Stimulated activated CD8-positive, alpha-beta memory T cell treated with anti-CD3 and anti-CD28 coated beads, Interleukin-7, amount 100 ng/mL, for 24 hours (primary cell): ENCODE results near the gene SLC22A5.

Source experiments
- DNase-seq: peaks from one replicate; pipeline ENCODE4 v3.0.0-alpha.2; 2020; ENCODE audit warnings: low read depth

The SLC22A5 gene

DNA sequence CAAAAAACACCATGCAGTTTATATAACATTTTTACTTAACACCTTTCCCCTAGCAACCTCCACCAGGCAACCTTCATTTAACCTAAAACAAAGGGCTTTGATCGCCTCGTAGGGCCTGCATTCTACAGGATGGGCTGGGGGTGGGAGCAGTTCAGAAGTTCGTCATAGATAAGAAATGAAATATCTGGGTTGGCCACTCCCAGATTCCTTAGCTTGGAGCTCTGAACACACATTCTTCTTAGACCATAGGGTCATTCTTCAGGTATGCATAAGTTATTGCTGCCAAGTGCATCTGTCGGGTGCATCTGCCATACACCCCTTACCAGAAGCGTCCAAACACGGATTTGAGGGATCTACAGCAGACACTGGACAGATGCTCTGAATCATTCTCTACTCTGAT, 4.3 kb upstream of the SLC22A5 start:
- no peak for DNase-seq

DNA sequence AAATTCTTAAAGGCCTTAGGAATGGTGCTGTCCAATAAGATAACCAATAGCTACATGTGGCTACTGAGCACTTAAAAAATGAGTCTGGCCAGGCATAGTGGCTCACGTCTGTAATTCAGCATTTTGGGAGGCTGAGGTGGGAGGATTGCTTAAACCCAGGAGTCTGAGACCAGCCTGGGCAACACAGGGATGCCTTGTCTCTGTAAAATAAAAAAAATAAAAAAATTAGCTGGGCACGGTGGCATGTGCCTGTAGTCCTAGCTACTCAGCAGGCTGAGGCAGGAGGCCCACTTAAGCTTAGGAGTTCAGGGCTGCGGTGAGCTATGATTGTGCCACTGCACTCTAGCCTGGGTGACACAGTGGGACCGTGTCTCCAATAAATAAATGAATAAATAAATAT, 1.3 kb upstream of the SLC22A5 start:
- no peak for DNase-seq

DNA sequence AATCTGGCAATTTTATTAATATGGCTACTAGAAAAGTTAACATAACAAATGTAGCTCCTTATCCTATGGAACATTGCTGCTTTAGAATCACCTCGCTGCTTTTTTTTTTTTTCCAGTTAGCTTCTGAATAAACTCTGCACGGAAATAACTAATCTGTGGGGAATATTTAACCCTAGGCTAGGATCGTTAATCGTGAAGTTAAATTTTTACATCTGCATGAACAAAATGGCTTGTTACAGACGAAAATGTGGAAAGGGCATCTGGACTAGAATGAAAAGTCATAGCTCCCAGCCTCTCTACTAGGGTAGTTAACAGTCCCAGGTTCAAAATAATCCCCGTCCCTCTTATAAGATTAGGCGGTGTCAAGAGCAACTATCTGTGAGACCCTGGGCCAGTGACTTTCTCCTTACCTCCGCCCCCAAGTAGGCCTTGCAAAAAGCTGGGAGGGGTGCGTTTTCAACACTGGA, 470 bp upstream of the SLC22A5 start:
- no peak for DNase-seq

DNA sequence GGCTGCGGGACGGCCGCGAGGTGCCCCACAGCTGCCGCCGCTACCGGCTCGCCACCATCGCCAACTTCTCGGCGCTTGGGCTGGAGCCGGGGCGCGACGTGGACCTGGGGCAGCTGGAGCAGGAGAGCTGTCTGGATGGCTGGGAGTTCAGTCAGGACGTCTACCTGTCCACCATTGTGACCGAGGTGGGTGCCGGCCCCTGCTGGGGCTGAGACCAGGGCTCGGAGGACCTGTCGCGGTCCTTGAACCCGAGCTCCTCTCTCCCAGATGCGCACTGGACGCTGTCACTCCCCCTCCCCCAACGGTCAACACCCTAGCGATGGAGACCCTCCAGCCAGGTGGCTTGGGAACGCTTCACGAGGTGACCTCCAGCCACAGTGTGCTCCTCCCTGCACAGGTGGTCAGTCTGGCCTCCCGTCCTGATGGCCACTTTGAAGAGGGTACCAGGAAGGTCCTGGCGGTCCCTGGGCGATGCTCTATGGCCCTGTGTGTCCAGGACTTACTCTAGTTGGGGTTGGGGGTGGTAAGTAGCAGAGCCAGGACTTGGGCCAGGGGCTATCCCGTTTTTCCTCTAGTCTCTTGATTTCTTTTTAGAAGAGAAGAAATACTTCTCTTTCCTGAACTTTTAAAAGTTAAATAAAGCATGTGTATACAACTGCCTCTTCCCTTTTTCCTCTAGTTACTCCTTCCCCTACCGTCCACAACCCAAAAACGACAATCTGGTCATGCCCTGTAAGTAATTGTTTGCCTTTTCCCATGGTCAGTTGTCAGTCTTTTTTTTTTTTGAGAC, 866 bp downstream of the SLC22A5 start:
- no peak for DNase-seq

DNA sequence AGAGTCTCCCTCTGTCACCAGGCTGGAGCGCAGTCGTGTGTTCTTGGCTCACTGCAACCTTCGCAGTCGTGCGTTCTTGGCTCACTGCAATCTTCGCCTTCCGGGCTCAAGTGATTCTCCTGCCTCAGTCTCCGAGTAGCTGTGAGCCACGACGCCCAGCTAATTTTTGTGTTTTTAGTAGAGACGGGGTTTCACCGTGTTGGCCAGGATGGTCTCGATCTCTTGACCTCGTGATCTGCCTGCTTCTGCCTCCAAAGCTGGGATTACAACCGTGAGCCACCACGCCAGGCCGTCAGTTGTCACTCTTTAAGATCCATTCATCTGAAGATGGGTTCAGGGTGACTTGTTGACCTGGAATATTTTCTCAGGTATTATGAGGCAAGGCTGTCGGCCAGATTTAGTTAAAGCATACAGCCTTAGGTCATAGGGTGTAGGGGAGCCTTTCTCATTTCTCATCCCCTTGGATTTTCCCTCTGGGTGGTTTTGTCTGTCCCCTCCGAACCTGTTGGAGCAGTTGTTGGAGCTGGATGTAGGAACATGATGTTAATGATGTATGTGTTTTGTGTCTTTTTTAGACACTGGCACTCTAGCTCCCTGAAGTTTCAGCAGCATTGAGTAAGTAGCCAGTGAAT, 1.6 kb downstream of the SLC22A5 start:
- DNase-seq: no peak

DNA sequence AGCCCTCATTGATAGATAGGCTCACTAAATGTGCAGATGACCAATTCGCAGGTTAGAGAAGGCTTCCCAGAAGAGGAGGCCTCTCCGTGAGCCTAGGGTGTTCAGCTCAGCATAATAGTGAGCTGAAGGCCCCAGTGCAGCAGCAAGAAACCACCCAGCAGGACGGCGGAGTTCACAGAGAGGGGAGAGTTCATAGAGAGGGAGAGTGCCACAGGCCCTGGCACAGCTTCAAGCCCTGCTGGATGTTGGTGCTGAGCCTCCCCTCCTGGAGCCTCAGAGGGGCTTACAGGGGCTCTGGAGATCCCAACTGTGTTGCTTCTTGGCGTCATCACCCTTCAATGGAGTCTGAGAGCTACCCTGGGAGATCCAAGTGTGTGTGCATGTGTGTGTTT, 2.1 kb downstream of the SLC22A5 start:
- DNase-seq: no peak

DNA sequence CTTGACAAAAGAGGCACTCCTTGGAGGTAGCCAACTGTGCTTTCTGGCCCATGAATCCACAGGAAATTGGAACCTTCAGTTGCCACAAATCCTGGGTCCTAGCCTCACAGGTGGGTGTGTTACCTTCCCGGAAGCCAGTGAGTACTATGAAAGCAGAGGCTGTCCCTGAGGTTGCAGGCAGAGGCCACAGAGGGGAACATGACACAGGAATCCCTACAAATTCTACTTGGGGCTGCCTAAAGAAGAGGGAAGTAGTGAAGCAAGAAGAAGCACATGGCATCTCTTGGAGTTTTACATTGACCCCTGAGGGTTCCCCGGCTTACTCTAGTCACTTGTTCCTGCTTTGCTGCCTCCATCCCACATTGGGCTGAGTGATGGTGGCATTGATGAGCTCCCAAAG, 2.6 kb downstream of the SLC22A5 start:
- no peak for DNase-seq

DNA sequence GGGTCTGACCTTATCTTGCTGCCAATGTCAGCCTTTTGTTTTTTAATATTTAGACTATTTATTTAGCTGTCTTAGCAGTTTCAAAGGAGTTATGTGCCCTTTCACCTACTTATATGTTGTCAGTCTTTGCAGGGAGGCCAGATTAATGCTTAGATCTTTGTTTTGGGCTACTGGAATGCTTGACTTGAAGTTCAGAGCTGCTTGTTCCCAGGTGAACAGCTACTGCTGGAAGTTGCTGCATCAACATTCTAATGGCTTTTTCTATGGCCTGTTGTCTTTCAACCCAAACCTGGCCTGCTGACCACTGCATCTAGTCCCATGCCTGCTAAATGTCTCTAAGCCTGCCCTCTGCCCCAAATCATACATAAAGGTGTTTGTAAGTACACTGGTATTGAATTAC, 3.0 kb downstream of the SLC22A5 start:
- no peak for DNase-seq

DNA sequence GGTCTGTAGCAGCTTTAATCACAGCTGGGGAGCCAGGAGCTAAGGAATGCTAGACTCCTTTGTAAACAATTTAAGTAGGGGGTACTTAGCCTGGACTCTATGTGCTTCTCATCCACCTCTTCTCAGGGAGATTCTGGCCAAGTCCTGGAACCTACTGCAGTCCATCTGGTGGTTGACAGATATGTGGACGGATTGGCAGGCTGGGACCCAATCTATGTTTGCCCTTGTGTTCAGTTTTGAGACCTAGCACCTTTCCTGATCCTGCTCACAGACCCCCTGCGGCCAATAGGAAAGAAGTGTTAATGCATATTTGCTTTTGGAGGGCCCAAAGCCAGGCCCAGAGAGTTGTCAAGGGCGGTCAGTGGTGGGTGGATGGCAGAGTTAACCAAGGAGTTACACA, 6.4 kb downstream of the SLC22A5 start:
- no peak for DNase-seq

DNA sequence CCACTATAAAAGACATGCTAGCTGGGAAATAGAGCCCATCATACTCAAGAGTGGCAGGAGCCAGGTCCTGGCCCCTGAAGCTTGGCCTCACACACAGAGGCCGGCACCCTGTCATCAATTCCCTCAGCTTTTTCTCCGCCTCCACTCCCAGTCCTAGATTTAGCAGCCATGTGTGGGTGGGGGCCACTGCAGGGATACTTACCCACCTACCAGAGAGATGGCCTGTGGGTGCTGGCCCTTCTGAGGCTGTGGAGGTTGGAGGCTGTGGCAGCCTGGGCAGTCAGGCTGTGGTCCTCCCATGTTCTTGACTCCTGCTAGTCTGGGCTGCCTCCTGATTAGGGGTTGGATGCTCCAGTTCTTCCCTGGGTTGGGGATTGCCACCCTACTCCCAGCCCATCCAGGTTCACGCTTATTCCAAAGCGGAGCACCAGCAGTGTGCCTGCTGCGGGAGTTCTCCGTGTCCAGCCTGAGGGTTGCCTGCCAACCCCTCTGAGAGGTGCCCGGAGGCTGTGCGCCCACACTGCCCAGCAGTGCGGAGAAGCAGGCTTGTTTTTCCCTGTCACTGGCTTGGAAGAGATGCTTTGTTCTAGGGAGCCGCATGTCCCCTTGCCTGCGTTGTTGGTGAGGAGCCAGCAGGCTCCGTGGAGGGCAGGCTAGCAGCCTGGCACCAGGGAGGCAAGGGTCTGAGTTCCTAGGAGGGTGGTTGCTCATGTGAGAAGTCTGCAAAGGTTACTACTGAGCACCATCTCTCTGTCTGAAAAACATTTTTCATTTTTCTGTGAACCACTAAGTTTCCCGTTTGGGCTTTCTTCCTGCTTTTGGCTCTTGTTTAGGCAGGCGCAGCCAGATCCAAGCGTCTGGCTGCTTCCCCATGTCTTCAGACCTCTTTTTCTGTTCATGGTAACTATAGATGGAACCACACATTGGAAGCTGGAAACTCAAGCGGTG, 7.5 kb downstream of the SLC22A5 start:
- no peak for DNase-seq

DNA sequence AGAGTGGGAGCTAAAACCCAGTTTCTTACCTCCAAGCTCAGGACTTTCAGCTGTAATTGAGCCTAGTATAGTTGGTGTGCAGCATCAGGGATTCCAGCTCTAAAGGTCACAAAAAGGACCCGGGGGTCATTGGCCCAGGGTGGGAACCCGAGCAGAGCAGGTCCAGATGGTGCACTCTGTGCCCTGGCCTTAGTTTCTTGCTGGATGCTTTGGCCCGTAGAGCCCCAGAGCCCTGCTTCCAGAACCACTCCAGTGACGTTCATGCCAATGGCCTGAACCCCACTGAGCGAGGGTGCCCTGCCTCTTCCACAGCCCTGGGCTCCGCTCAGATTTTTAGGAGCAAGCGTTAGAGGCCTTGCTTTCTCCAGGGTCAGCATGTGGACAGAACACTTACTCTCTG, 8.2 kb downstream of the SLC22A5 start:
- DNase-seq: no peak

DNA sequence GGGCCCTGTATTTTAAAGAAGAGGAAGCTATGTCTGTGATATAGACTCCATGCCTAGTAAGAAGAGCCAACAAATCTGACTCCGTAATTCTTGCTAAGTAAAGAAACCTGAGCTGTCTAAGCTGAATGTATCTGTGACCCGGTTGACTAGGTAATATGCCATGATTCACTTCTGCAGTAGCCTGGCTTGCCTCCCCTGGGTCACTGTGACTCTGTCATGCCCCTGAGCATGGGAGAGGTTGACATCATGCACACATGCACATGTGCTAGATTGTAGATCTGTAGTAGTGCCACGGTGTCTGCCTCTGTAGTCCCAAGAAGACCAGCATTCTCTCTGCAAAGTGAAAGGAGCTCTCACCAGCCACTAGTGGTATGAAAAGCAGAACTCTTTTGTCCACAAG, 9.1 kb downstream of the SLC22A5 start:
- DNase-seq: no peak

DNA sequence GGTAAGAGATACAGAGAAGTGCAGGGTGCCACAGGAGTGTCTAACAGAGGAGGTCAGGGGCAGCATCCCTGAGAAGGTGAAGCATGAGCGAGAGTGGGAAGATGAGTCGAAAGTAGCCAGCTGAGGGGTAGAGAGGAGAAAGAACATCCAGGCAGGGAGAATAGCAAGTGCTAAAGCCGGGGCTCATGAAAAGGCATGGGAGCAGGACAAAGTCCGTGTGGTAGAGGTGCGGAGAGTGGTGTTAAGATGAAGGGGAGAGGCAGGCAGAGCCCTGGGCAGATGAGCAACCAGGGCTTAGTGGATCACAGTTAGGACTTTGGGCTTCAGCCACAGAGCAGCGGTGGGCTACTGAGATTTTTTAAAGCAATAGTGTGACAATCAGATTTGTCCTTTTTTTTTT, 10.5 kb downstream of the SLC22A5 start:
- DNase-seq: no peak

DNA sequence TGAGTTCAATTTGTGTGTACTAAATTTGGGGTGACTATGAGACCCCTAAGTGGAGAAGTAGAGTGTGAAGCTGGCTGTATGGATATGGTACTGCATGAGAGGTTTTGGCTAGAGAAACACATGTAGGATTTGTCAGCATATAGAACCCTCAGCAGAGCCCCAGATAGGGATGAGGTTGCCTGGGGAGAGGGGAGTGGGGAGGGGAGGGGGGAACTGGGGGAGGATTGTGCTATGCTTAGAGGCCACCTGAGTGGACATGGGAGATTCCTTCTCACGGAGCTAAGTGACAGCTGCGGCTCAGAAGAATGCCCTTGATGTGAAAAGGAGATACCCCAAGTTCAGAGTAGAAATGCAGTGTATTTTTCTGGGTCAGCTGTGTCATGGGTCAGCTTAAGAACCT, 11.2 kb downstream of the SLC22A5 start:
- no peak for DNase-seq

DNA sequence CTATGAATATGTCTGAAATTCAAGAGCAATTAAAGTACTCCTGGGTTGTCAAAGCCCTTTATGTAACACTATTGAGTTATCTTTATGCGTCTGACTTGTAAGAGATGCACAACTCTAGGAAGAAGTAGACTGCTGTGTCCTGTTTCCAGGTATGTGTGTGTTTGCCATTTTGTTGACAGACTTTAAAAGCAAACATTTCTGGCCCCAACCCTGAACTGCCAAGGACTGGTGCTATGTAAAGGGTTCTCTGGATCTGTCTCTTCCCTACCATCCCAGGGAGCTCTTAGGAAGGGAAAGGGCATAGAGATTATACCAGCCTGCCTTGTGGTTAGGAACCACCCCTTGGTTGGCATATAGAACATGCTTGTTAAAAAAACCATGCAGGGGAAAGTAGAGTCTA, 12.1 kb downstream of the SLC22A5 start:
- DNase-seq: no peak

DNA sequence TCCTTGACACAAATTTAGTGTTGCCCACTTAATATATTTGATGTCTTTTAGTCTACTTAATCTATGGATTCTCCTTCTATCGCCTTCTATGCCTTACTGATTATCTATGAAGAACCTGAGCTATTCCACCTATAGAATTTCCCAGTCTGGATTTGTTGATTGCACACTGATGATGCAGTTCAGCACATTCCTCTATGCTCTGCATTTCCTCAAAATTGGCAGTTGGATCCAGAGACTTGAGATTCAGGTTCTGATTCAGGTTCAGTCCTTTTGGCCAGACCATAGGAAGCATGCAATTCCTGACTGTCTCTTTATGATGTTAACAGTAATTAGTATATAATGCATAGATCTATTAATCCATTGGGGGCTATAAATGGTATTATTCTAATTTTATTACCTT, 13.8 kb downstream of the SLC22A5 start:
- DNase-seq: no peak

DNA sequence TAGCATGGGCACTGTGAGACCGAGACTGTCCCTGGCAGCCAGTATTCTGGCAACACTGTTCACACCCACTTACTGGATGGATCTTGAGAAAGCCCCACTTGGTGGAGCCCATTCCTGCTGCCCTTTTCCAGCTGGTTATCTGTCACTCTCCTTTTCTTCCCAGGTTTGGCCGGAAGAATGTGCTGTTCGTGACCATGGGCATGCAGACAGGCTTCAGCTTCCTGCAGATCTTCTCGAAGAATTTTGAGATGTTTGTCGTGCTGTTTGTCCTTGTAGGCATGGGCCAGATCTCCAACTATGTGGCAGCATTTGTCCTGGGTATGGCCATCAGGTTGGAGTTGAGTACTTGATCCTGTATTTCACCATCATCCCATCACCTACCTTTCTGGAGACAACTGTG, 14.5 kb downstream of the SLC22A5 start:
- DNase-seq: no peak

DNA sequence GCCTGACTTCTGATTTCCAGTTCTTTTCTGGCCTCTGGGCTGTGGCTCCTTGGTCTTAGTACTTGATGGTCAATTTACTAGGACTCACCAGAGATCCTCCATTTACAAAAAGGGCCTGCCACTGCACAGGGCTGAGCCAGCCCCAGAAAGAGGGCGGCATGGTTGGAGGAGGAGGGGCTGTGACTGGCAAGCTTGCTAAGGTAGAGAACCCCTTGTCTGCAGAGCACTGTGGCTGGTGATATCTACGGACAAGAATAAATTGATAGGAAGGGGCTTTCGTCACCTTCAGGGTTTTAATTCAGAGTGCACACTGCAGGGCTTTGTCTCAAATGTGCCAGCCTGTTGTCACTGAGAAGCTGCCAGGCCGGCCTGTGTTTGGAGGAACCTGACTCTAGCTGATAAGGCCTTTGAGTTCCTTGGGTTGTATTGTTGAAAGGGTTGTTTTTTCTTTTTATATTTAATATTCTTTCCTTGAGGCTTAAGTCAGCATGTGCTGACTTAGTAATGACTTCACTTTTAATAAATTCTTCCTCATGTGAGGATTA, 15.1 kb downstream of the SLC22A5 start:
- no peak for DNase-seq

DNA sequence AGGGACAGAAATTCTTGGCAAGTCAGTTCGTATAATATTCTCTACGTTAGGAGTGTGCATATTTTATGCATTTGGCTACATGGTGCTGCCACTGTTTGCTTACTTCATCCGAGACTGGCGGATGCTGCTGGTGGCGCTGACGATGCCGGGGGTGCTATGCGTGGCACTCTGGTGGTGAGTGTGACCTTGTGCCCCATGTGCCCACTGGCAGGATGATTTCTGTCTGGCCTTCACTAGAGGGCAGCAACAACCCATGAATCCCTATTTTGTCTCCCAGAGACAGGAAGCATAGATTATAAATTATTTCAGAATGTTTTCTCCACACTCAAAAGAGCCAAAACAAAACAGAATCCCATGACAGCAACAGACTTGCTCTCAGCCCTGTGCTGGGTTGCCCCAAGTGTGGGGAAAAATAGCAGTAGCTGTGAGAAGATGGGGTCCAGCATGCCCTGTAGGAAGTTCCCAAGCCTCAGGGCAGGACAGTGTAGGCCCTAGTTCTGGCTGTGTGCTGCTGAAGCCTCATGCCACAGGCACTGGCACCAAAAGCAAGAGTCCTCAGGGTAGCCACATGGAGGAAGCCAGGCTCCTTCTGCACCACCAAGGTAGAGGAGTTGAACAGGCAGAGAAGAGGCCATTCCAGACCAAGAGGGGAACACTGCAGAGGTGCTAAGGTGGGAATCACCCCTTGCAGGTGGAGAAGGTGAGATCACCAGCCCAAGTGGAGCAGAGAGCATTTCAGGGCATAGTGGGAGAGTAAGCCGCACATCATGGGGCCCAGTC, 16.0 kb downstream of the SLC22A5 start:
- DNase-seq: no peak

DNA sequence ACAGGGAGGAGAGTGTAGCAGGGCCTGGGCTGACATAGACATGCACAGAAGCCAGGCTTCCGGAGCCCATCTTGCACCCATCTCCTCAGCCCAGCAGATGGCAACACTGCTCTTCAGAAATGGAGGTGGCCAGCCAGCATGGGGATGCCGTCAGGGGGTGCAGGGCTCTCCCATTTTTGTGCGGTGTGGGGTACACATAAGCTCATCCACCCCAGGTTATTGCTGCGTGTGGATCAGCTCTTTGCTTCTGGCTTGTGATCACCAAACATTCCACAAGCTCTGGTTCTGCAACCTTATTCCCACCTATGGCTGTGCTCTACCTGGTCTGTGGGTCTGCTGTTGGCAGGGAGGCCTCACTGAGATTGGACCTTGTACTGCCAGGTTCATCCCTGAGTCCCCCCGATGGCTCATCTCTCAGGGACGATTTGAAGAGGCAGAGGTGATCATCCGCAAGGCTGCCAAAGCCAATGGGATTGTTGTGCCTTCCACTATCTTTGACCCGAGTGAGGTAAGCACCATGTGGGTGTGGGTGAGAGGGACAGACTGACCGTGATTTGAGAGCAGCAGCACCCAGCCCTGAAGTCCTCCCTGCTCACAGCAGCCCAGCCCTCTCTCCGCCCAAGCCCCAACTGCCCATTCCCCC, 17.3 kb downstream of the SLC22A5 start:
- DNase-seq: no peak

DNA sequence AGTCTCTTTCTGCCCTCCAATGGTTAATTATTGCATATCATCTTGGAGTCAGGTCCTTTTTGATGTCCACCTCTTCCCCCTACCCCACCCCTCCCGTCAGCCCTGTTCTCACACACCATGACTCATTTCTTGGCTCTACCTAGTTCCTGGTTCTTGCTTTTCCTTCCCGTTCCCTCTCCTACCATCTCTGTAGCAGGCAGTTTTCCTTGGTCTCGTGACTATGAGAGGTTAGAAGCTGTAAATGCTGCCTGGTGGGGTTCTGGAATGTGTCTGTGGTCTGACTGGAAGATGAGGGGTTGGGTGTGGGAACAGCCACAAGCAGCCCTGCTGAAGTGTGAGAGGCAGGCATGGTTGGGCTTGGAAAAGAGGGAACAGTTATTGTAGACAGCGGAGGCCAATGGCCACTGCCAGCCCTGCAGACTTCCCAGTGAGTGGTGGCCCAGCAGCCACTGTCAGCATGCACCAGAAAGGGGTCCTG, 18.2 kb downstream of the SLC22A5 start:
- DNase-seq: no peak
